Left cardiac atrium (tissue), 4 donors: ENCODE measurements around the gene NBPF8. TPM values are rescaled to one million over a fixed set of nuclear protein-coding genes. Genes with fewer than 3 reads are reported as not detected.
"Not testable (repeated sequence)": the region's sequence is repeated elsewhere in the genome, so short reads cannot be mapped to it uniquely, and the experiment has no call there.

Experiments used
- ATAC-seq, 2 donors: fragments of 200-7000 bp; cut with Tn5 transposase; one replicate each; pipeline ENCODE4 v1.9.1; 2020; ENCODE audit warnings: mild to moderate bottlenecking in 2 of 2, moderate library complexity in 2 of 2
- DNase-seq: peaks from one replicate; pipeline ENCODE4 v3.0.0-alpha.2; 2020
- intact Hi-C, 2 donors: fragments of 100-400 bp; cut with DNase I; formaldehyde crosslinking; loops; one replicate each; pipeline versions ENCODE4 v1.14.1 to v1.15.1; 2022 to 2023
- long read RNA-seq: library from polyadenylated mRNA; unstranded; transcript quantifications from one replicate; pipeline ENCODE4 v2.0.0, GENCODE V29; 2021
- total RNA-seq, 2 donors: library from RNA; stranded (reverse); fragmentation: NEBNext Ultra II Directional; extraction: Animal tissue kit (Norgen Biotek cat#: 25700); gene quantifications; one replicate each; pipeline ENCODE4 v1.2.1, GENCODE V29; 2021
- donor health status: DM: no; HTN: yes; CAD: no.
- donor health status: DM: no; HTN: yes; CAD: no; lungs with severe emphysema.
- donor health status: DM: yes; HTN: yes; CAD: no.
- donor health status: Dilated cardiomyopathy.

NBPF8 gene, protein sequence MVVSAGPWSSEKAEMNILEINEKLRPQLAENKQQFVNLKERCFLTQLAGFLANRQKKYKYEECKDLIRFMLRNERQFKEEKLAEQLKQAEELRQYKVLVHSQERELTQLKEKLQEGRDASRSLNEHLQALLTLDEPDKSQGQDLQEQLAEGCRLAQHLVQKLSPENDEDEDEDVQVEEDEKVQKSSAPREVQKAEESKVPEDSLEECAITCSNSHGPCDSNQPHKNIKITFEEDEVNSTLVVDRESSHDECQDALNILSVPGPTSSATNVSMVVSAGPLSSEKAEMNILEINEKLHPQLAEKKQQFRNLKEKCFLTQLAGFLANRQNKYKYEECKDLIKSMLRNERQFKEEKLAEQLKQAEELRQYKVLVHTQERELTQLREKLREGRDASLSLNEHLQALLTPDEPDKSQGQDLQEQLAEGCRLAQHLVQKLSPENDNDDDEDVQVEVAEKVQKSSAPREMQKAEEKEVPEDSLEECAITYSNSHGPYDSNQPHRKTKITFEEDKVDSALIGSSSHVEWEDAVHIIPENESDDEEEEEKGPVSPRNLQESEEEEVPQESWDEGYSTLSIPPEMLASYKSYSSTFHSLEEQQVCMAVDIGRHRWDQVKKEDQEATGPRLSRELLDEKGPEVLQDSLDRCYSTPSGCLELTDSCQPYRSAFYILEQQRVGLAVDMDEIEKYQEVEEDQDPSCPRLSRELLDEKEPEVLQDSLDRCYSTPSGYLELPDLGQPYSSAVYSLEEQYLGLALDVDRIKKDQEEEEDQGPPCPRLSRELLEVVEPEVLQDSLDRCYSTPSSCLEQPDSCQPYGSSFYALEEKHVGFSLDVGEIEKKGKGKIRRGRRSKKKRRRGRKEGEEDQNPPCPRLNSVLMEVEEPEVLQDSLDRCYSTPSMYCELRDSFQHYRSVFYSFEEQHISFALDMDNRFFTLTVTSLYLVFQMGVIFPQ
- total RNA-seq, result 1 to 10 TPM; 1.9 to 4.5 TPM
- long read RNA-seq, result 0 reads

DNA sequence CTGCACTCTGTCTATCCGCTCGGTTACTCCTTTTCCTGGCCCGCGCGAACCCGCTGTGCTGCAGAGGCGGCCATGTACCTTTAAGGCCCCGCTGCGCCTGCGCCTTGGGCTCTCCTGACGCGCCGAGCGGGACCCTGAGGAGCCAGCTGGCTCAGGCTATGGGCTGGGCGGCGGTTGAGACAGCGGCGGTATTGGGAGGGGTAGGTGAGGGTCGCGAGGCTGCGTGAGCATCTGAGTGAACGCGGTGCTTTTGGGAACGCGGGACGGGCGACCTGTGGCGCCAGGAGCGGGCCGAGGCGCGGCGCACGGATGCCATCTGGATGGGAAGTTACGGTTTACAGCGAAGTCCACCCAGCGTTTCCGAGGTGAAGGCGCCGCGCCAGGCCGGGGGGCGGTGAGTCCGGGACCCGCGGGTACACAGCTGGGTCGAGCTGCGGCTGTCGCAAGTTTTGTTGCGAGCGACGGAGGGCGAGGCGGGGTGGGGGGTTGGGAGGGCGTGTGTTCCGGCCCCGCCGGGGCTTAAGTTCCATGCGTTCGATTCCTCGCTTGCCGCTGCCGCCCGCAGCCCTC is at the start of gene NBPF8:
Gene NBPF8 (plus strand): TSS at position 125 of the 570 bp plus-strand sequence. CDS start 21,488 bp downstream, outside the sequence.
- DNase-seq, result peak; percentile 82
- intact Hi-C loops, result not testable (repeated sequence)
- peak; percentile 99 to 100 for ATAC-seq

DNA sequence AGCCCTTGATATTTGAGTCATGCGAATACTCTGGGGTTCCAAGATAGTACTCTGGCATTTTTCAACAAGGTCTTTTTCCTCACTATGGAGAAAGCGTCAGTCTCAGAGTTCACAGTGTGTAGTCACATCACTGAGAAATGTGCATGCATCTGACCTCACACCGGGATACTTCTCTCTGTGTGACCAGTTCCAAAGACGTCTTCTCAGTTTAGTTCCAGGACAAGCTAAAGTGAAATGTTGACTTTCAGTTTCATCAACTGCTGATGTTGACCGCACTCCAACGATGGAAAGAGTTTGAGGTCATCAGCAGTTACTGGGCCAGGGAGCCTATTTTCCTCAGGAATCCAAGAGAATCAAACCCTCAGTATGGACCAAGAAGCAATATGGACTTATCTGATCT is 47.1 kb upstream of the NBPF8 start:
- DNase-seq, ATAC-seq, intact Hi-C loops: not testable (repeated sequence)

- intact Hi-C loops, ATAC-seq, DNase-seq: not testable (repeated sequence)
Measured at GRCh38 chr1:120386651-120387050, 28.2 kb upstream of the NBPF8 start.

- DNase-seq, intact Hi-C loops, ATAC-seq: not testable (repeated sequence)
Measured at GRCh38 chr1:120388597-120389126, 26.2 kb upstream of the NBPF8 start.

GRCh38 chr1:120391365-120391764 is 23.5 kb upstream of the NBPF8 start:
- DNase-seq, intact Hi-C loops, ATAC-seq: not testable (repeated sequence)

- DNase-seq, intact Hi-C loops, ATAC-seq: not testable (repeated sequence)
Measured at GRCh38 chr1:120393316-120394232, 21.3 kb upstream of the NBPF8 start.

GRCh38 chr1:120405348-120405747 is 9.5 kb upstream of the NBPF8 start:
- DNase-seq, ATAC-seq, intact Hi-C loops: not testable (repeated sequence)

- DNase-seq, intact Hi-C loops: not testable (repeated sequence)
- ATAC-seq, result peak in 1 of 2 donors; percentile 10
Measured at GRCh38 chr1:120414451-120414850, 384 bp upstream of the NBPF8 start.

DNA sequence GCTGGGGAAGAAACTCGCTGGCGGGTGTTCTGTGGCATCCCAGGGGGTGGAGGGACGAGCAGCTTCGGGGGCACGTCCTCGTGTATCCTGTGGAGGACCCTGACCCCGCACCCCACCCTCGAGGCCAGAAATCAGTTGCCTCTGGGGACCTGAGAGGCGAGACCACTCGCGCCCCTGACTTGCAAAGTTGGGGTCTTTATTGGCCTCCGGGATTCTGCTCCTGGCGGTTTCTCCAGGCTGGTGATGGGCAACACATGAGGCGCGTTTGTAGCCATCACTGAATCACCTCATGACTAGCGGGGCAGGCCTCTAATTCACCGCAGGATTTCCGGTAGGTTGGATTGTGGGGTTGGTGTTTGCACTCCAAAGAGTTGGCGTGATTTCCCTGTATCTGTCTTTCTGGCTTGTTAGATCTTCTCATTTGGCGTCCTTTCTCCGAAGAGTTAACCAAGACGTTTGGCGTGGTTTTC is 692 bp downstream of the NBPF8 start:
- ATAC-seq (peak; percentile 75 to 82), DNase-seq (peak; percentile 25)
- intact Hi-C loops, result not testable (repeated sequence)

- intact Hi-C loops, DNase-seq, ATAC-seq: not testable (repeated sequence)
Measured at GRCh38 chr1:120425063-120425462, 10.2 kb downstream of the NBPF8 start.

- DNase-seq, intact Hi-C loops: not testable (repeated sequence)
Measured at GRCh38 chr1:120431626-120432025, 16.8 kb downstream of the NBPF8 start.

DNA sequence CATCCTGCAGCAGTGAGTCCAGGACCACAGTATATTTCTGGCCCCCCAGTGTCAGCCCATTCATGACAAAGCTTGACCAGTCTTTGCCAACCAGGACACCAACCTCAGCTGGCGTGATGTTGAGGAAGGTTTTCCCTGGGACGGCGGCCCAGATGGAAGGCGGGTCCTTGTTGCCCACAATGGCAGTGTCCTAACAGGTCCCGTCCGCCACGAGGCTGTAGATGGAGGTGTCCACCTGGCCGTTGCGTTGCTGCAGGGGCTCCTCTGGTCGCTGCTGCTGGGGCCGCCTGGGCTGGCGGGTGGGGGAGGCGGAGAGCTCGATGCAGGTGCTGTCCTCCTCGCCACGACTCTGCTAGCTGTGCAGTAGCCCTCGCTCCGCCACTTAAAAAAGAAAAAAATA is 19.0 kb downstream of the NBPF8 start:
- DNase-seq, ATAC-seq, intact Hi-C loops: not testable (repeated sequence)

More at GRCh38 chr1:120431626-120432025, 16.8 kb downstream of the NBPF8 start:
- ATAC-seq, result not testable (repeated sequence)

DNA sequence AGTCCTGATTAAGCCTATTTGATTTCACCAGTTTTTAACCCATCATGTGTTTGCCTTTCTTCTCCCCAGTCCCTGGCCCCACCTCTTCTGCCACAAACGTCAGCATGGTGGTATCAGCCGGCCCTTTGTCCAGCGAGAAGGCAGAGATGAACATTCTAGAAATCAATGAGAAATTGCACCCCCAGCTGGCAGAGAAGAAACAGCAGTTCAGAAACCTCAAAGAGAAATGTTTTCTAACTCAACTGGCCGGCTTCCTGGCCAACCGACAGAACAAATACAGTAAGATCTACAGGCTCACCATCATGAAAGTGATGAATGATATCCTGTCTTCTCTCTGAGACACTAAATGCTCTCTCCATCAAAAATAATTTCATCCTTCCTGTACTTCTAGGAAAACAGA is 34.3 kb downstream of the NBPF8 start:
- ATAC-seq, DNase-seq, intact Hi-C loops: not testable (repeated sequence)

Other genes with a start within 250 kb of the NBPF8 start
- 10 to 100 TPM; 18.5 to 23.7 TPM for gene SEC22B, start 238.5 kb upstream of the NBPF8 start, total RNA-seq